ENCODE data around the gene POLE.

Gene POLE

GRCh38 chr12:132647858-132648257, 39.3 kb downstream of the POLE start:
- no peak overlapping the region for H3K4me3 ChIP-seq (ENCODE audit: low read depth, low read length)
- H3K9me3 ChIP-seq (ENCODE audit: control insufficient read depth, insufficient read depth, low read depth, low read length), result no peaks in the 10 kb centered on the region
- H3K36me3 ChIP-seq (ENCODE audit: control insufficient read depth in 2 of 2, insufficient read depth in 1 of 2, low read length in 2 of 2), result peaks cover 44 to 91% of the 10 kb centered on the region in 2 experiments
- CTCF ChIA-PET, result interaction anchor here (2.0 kb wide), 1 partner anchor 9 kb away, joined by 8 read pairs; no protein-coding TSS in a partner anchor
- POLR2A ChIA-PET, result no interaction called here
- TF ChIP-seq ZNF623 (tag by site-specific recombination; IDR thresholded peaks at IDR 0.05) (no peak), ZNF169 (tag by site-specific recombination; IDR thresholded peaks at IDR 0.05) (no peak), ZNF473 (tag by site-specific recombination; IDR thresholded peaks at IDR 0.05) (no peak), ZNF175 (tag by site-specific recombination; IDR thresholded peaks at IDR 0.05) (no peak)
- no peaks in the 10 kb centered on the region for H3K4me1 ChIP-seq (ENCODE audit: control insufficient read depth, insufficient read depth, low read length)
- H3K27ac ChIP-seq (ENCODE audit: extremely low read depth, low read depth, low read length), result no peak overlapping the region

GRCh38 chr12:132646850-132647249, 40.3 kb downstream of the POLE start:
- TF ChIP-seq ZNF621 (tag by site-specific recombination; IDR thresholded peaks at IDR 0.05) (no peak), OSR2 (tag by site-specific recombination; IDR thresholded peaks at IDR 0.05) (no peak), ZNF704 (tag by site-specific recombination; IDR thresholded peaks at IDR 0.05) (no peak), ZNF155 (tag by site-specific recombination; IDR thresholded peaks at IDR 0.05) (no peak), BCL6B (tag by site-specific recombination; IDR thresholded peaks at IDR 0.05) (no peak), ZBTB6 (tag by site-specific recombination; IDR thresholded peaks at IDR 0.05) (no peak), ZNF266 (tag by site-specific recombination; IDR thresholded peaks at IDR 0.05; ENCODE audit: low read depth) (no peak), ZNF843 (tag by site-specific recombination; IDR thresholded peaks at IDR 0.05) (no peak), ZBTB49 (tag by site-specific recombination; IDR thresholded peaks at IDR 0.05; ENCODE audit: low read depth) (no peak), HIC1 (tag by site-specific recombination; IDR thresholded peaks at IDR 0.05) (no peak)
- ChIA-PET CTCF (interaction anchor here (0.6 kb wide), 1 partner anchor 31 kb away, joined by 3 read pairs; no protein-coding TSS in a partner anchor), POLR2A (no interaction called here)
- no peak overlapping the region for H3K4me3 ChIP-seq (ENCODE audit: low read depth, low read length)
- no peak overlapping the region for H3K27ac ChIP-seq (ENCODE audit: extremely low read depth, low read depth, low read length)
- no peaks in the 10 kb centered on the region for H3K9me3 ChIP-seq (ENCODE audit: control insufficient read depth, insufficient read depth, low read depth, low read length)
- no peaks in the 10 kb centered on the region for H3K4me1 ChIP-seq (ENCODE audit: control insufficient read depth, insufficient read depth, low read length)
- H3K36me3 ChIP-seq (ENCODE audit: control insufficient read depth in 2 of 2, insufficient read depth in 1 of 2, low read length in 2 of 2), result peaks cover 34 to 91% of the 10 kb centered on the region in 2 experiments

Data from HEK293 (cell line).